SK-N-SH treated with all-trans-retinoic acid at 6 μM for 48 hours (cell line): Measurements from ENCODE around the gene TSC22D4.

Source experiments
- ATAC-seq: fragments of 200-7000 bp; cut with Tn5 transposase; 3 replicates; pipeline ENCODE4 v1.9.1; 2020; ENCODE audit warnings: mild to moderate bottlenecking, moderate library complexity
- ARNTL ChIP-seq: fragments of 450-650 bp; formaldehyde crosslinking; IDR thresholded peaks from 2 replicates; pipeline ENCODE4 v1.5.0; 2020; ENCODE audit warnings: low read depth, mild to moderate bottlenecking, moderate library complexity, borderline replicate concordance
- BACH2 ChIP-seq: fragments of 250-450 bp; sonication (Bioruptor Pico); IDR thresholded peaks from 2 replicates; pipeline ENCODE4 v1.9.0; 2021; ENCODE audit warnings: mild to moderate bottlenecking, borderline replicate concordance
- CSDC2 ChIP-seq: fragments of 250-450 bp; sonication (Bioruptor Pico); IDR thresholded peaks from 2 replicates; pipeline ENCODE4 v1.5.0; 2020; ENCODE audit warnings: mild to moderate bottlenecking, moderate library complexity
- CSRNP3 ChIP-seq: fragments of 250-450 bp; sonication (Bioruptor Pico); IDR thresholded peaks from 2 replicates; pipeline ENCODE4 v1.5.1; 2021; ENCODE audit warnings: mild to moderate bottlenecking, moderate library complexity
- ESRRG ChIP-seq: fragments of 250-450 bp; sonication (Bioruptor Pico); IDR thresholded peaks from 2 replicates; pipeline ENCODE4 v1.6.1; 2021; ENCODE audit warnings: mild to moderate bottlenecking
- GLIS3 ChIP-seq: fragments of 250-450 bp; sonication (Bioruptor Pico); IDR thresholded peaks from 2 replicates; pipeline ENCODE4 v1.5.0; 2020; ENCODE audit warnings: mild to moderate bottlenecking, moderate library complexity
- OSR1 ChIP-seq: fragments of 250-450 bp; sonication (Bioruptor Pico); IDR thresholded peaks from 2 replicates; pipeline ENCODE4 v1.8.0; 2022; ENCODE audit warnings: moderate library complexity, mild to moderate bottlenecking, inconsistent platforms
- PATZ1 ChIP-seq: fragments of 250-450 bp; sonication (Bioruptor Pico); IDR thresholded peaks from 2 replicates; pipeline ENCODE4 v1.8.0; 2020; ENCODE audit warnings: mild to moderate bottlenecking, moderate library complexity, borderline replicate concordance
- RARB ChIP-seq: fragments of 250-450 bp; sonication (Bioruptor Pico); IDR thresholded peaks from 2 replicates; pipeline ENCODE4 v1.8.0; 2021; ENCODE audit warnings: mild to moderate bottlenecking, moderate library complexity
- TCF4 ChIP-seq: fragments of 250-450 bp; sonication (Bioruptor Pico); IDR thresholded peaks from 2 replicates; pipeline ENCODE4 v1.8.0; 2021; ENCODE audit warnings: mild to moderate bottlenecking, moderate library complexity, borderline replicate concordance
- ZC3H10 ChIP-seq: fragments of 250-450 bp; sonication (Bioruptor Pico); IDR thresholded peaks from 2 replicates; pipeline ENCODE4 v1.5.1; 2021; ENCODE audit warnings: mild to moderate bottlenecking, moderate library complexity
- ZFP3 ChIP-seq: fragments of 250-450 bp; sonication (Bioruptor Pico); IDR thresholded peaks from 2 replicates; pipeline ENCODE4 v1.5.0; 2020; ENCODE audit warnings: mild to moderate bottlenecking, moderate library complexity
- ZNF565 ChIP-seq: fragments of 450-650 bp; formaldehyde crosslinking; conservative IDR thresholded peaks from 2 replicates; pipeline ENCODE4 v1.5.0; 2020; ENCODE audit warnings: low read depth, mild to moderate bottlenecking, moderate library complexity
- ZNF70 ChIP-seq: fragments of 450-650 bp; formaldehyde crosslinking; IDR thresholded peaks from 2 replicates; pipeline ENCODE4 v1.5.0; 2020; ENCODE audit warnings: mild to moderate bottlenecking, moderate library complexity
- ZNF8 ChIP-seq: fragments of 450-650 bp; formaldehyde crosslinking; IDR thresholded peaks from 2 replicates; pipeline ENCODE4 v1.5.0; 2020; ENCODE audit warnings: mild to moderate bottlenecking, moderate library complexity
- TF ChIP-seq, protein P1 (sequence below): fragments of 250-450 bp; sonication (Bioruptor Pico); IDR thresholded peaks from 2 replicates; pipeline ENCODE4 v1.5.1; 2020; ENCODE audit warnings: low read depth, mild to moderate bottlenecking, moderate library complexity

The TSC22D4 gene

DNA sequence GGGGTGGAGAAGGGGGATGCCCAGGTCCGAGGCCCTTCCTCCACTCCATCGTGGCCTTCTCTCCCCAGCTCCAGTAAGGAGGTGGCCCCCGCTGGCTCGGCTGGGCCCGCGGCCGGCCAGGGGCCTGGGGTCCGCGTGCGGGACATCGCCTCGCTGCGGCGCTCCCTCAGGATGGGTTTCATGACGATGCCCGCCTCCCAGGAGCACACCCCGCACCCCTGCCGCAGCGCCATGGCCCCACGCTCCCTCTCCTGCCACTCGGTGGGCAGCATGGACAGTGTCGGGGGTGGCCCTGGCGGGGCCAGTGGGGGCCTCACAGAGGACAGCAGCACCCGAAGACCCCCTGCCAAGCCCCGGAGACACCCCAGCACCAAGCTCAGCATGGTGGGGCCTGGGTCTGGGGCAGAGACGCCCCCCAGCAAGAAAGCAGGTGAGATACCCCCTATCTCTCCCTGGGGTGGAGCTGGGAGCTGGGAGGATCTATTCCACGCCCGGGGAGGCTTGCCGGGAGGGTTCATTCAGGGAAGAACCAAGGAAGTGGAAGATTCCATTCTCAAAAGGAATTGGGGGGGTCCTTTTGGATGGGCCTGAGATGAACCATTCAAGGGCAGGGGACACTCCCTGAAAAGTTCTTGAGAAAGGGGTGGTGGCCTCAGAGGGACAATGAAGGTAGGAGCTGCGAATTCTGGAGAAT lies 7.9 kb upstream of the TSC22D4 start:
- no peak for TF ChIP-seq RARB (CRISPR knock-in tag)
- no peak for TF ChIP-seq CSRNP3
- no peak for TF ChIP-seq PATZ1 (CRISPR knock-in tag)
- no peak for TF ChIP-seq BACH2 (CRISPR knock-in tag)
- TF ChIP-seq ZC3H10 = no peak
- TF ChIP-seq OSR1 (CRISPR knock-in tag) = no peak
- ATAC-seq = no peak

DNA sequence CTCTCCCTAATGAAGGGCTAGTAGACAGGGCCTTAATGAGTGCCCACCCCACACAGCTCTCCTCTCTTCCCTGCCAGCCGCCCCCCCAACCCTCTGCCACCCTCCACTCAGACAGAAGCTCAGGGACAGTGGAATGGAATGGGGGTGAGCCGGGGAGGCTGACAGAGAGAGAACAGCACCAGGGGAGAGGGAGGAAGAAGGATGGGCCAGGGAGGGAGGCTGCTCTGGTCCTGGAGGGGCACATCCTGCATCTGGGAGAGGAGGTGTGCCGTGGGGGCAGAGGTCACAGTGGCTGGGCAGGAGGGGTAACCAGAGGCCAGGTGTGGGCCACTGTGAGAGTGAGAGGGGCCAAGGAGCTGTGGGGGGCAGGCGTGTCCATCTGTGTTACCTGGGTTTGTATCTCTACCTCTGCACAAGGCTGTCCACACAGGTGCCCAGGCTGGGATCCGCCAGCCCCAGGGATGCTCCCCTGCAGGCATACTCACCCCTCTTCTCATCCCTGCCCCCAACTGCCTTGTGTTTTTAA lies 7.2 kb upstream of the TSC22D4 start:
- TF ChIP-seq OSR1 (CRISPR knock-in tag) = no peak
- no peak for TF ChIP-seq ZFP3 (CRISPR knock-in tag)
- no peak for TF ChIP-seq ZC3H10
- no peak for TF ChIP-seq CSDC2
- no peak for TF ChIP-seq GLIS3
- no peak for TF ChIP-seq ESRRG
- TF ChIP-seq ZNF565 (CRISPR knock-in tag) = no peak
- no peak for TF ChIP-seq BACH2 (CRISPR knock-in tag)
- TF ChIP-seq CSRNP3 = no peak
- TF ChIP-seq ZNF8 (CRISPR knock-in tag) = no peak
- no peak for TF ChIP-seq PATZ1 (CRISPR knock-in tag)
- TF ChIP-seq ARNTL (CRISPR knock-in tag) = no peak
- TF ChIP-seq TCF4 (CRISPR knock-in tag) = no peak
- no peak for TF ChIP-seq ZNF70 (CRISPR knock-in tag)
- TF ChIP-seq RARB (CRISPR knock-in tag) = no peak
- no peak for ATAC-seq

- TF ChIP-seq ZNF70 (CRISPR knock-in tag) (no peak), ZFP3 (CRISPR knock-in tag) (no peak), ZC3H10 (no peak), CSRNP3 (no peak), ZNF565 (CRISPR knock-in tag) (no peak), ARNTL (CRISPR knock-in tag) (no peak), GLIS3 (no peak)
- TF ChIP-seq, protein P1, sequence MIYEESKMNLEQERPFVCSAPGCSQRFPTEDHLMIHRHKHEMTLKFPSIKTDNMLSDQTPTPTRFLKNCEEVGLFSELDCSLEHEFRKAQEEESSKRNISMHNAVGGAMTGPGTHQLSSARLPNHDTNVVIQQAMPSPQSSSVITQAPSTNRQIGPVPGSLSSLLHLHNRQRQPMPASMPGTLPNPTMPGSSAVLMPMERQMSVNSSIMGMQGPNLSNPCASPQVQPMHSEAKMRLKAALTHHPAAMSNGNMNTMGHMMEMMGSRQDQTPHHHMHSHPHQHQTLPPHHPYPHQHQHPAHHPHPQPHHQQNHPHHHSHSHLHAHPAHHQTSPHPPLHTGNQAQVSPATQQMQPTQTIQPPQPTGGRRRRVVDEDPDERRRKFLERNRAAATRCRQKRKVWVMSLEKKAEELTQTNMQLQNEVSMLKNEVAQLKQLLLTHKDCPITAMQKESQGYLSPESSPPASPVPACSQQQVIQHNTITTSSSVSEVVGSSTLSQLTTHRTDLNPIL = no peak
- TF ChIP-seq, all 23 proteins: peak for 0
- ATAC-seq = no peak
Observed at GRCh38 chr7:100485471-100485876, 6.5 kb upstream of the TSC22D4 start.

DNA sequence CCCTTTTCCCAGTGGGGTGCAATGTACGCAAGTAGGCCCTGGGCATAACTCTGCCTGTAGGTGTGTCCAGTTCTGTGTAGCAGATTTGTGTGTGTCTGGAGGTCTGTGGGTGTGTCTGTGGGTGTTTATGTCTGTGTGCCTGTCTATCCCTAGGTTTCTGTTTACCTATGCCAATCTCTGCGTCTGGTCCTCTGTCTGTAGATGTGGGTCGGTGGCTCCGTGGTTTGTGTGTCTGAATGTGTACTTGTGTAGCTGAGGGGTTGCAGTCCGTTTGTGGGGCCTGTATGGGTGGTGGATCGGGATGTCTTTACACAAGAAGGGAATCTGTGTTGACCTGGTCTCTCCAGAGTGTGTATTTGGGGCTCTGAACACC lies 5.6 kb upstream of the TSC22D4 start:
- no peak for TF ChIP-seq ZFP3 (CRISPR knock-in tag)
- no peak for TF ChIP-seq ZNF8 (CRISPR knock-in tag)
- no peak for TF ChIP-seq CSRNP3
- TF ChIP-seq, protein P1 = no peak
- no peak for TF ChIP-seq ESRRG
- peak; percentile 1; the same call in 2 of the 3 replicates for ATAC-seq
